Osteocyte (in vitro differentiated cells): ENCODE results near the gene GPN1. TPM values are rescaled to one million over a fixed set of nuclear protein-coding genes. Genes with fewer than 3 reads are reported as not detected.
"Not testable (repeated sequence)": the region's sequence is repeated elsewhere in the genome, so short reads cannot be mapped to it uniquely, and the experiment has no call there.

ENCODE experiments used
- DNase-seq: peaks from one replicate; pipeline ENCODE4 v3.0.0; 2021; ENCODE audit warnings: mixed read lengths; ENCODE audit not compliant: unreplicated experiment; ENCODE audit errors: extremely low spot score
- H3K27ac Mint-ChIP-seq: one replicate; pipeline ENCODE4 v1.8.0; 2021; ENCODE audit warnings: mild to moderate bottlenecking, mixed read lengths; ENCODE audit not compliant: unreplicated experiment
- H3K27me3 Mint-ChIP-seq: one replicate; pipeline ENCODE4 v1.8.0; 2021; ENCODE audit warnings: mixed read lengths; ENCODE audit not compliant: unreplicated experiment
- H3K36me3 Mint-ChIP-seq: one replicate; pipeline ENCODE4 v1.8.0; 2021; ENCODE audit warnings: mixed read lengths; ENCODE audit not compliant: unreplicated experiment
- H3K4me1 Mint-ChIP-seq: one replicate; pipeline ENCODE4 v1.8.0; 2021; ENCODE audit warnings: mixed read lengths; ENCODE audit not compliant: unreplicated experiment
- H3K4me3 Mint-ChIP-seq: one replicate; pipeline ENCODE4 v1.8.0; 2021; ENCODE audit warnings: mild to moderate bottlenecking, moderate library complexity, mixed read lengths; ENCODE audit not compliant: unreplicated experiment
- H3K9me3 Mint-ChIP-seq: one replicate; pipeline ENCODE4 v1.8.0; 2021; ENCODE audit warnings: mixed read lengths; ENCODE audit not compliant: unreplicated experiment
- CTCF ChIP-seq: fragments of 200-600 bp; sonication (generic); IDR thresholded peaks from 2 replicates; pipeline ENCODE4 v1.5.0; 2021; ENCODE audit warnings: antibody characterized with exemption, mild to moderate bottlenecking, moderate library complexity
- total RNA-seq: library from RNA; stranded (reverse); gene quantifications from 2 replicates; pipeline ENCODE4 v1.2.1, GENCODE V29; 2021

GPN1 gene
- total RNA-seq, 1 donor from 2014 or later = 28.6 TPM

DNA sequence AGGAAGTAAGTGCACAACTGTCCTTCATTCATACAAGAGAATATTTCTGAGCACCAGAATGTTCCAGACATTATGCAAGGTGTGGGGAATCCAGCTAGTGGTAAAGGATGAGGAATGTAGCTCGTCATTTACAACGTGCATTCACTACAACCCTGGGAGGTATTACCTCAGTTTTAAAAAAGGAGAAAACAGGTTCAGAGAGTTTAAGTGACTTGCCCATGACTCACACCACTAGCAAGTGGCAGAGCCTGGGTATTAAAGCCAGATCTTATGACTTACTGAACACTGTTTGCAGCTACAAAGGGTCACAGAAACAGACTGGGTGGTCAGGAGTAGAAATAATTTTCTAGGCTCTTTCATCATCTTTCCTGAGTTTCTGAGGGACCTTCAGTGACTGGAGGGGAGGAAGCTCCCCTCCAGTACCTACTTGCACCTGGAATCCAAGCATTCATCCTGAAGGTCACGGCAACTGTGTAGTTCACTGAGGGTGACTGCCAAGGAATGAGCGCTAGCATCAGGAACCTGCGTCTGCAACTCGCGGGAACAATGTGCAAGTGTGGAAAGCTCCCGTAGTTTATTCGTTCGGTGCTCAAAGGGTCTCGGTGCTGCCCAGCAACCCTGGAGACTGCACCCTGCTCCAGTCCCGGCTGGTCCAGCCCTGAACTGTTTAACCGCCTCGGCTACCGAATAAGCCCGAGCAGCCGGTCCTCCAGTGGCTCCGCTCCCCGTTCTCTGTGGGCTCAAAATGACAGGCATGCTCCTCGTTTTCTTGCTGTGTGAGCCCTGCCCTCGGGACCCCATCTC, 685 bp upstream of the GPN1 start:
- H3K4me1 Mint-ChIP-seq = peaks cover 26% of the 10 kb centered on the region
- H3K27ac Mint-ChIP-seq = no peak overlapping the region
- H3K4me3 Mint-ChIP-seq = no peak overlapping the region
- TF ChIP-seq CTCF = no peak
- no peaks in the 10 kb centered on the region for H3K9me3 Mint-ChIP-seq
- peaks cover 28% of the 10 kb centered on the region for H3K36me3 Mint-ChIP-seq
- DNase-seq = no peak
- no peaks in the 10 kb centered on the region for H3K27me3 Mint-ChIP-seq

- not testable (repeated sequence) for H3K27me3 Mint-ChIP-seq, DNase-seq, H3K9me3 Mint-ChIP-seq, H3K27ac Mint-ChIP-seq
- Mint-ChIP-seq H3K4me1 (peaks cover 26% of the 10 kb centered on the region), H3K4me3 (peak overlapping the region; percentile 33), H3K36me3 (peaks cover 29% of the 10 kb centered on the region)
Observed at GRCh38 chr2:27630257-27630656, 1.4 kb downstream of the GPN1 start.

- peaks cover 53% of the 10 kb centered on the region for H3K36me3 Mint-ChIP-seq
- no peak for TF ChIP-seq CTCF
- H3K4me1 Mint-ChIP-seq = peaks cover 6% of the 10 kb centered on the region
- no peak overlapping the region for H3K4me3 Mint-ChIP-seq
- no peak overlapping the region for H3K27ac Mint-ChIP-seq
- H3K9me3 Mint-ChIP-seq = no peaks in the 10 kb centered on the region
- H3K27me3 Mint-ChIP-seq = no peaks in the 10 kb centered on the region
- DNase-seq = no peak
Observed at GRCh38 chr2:27634291-27634690, 5.4 kb downstream of the GPN1 start.

GRCh38 chr2:27636766-27637165, 7.9 kb downstream of the GPN1 start:
- DNase-seq = no peak
- Mint-ChIP-seq H3K27me3 (no peaks in the 10 kb centered on the region), H3K4me1 (no peaks in the 10 kb centered on the region), H3K36me3 (peaks cover 52% of the 10 kb centered on the region), H3K9me3 (no peaks in the 10 kb centered on the region), H3K27ac (no peak overlapping the region), H3K4me3 (no peak overlapping the region)
- no peak for TF ChIP-seq CTCF

- H3K27ac Mint-ChIP-seq = no peak overlapping the region
- DNase-seq = no peak
- peaks cover 44% of the 10 kb centered on the region for H3K36me3 Mint-ChIP-seq
- H3K9me3 Mint-ChIP-seq = no peaks in the 10 kb centered on the region
- H3K4me1 Mint-ChIP-seq = no peaks in the 10 kb centered on the region
- H3K27me3 Mint-ChIP-seq = no peaks in the 10 kb centered on the region
- no peak for TF ChIP-seq CTCF
- no peak overlapping the region for H3K4me3 Mint-ChIP-seq
Observed at GRCh38 chr2:27638037-27638637, 9.3 kb downstream of the GPN1 start.
